HG03378 (cell line): ENCODE measurements around the gene PRRC2C.

Experiments used
- ATAC-seq: cut with Tn5 transposase; IDR thresholded peaks from one replicate; pipeline ENCODE4 v1.9.1; 2021; ENCODE audit warnings: mild to moderate bottlenecking, moderate library complexity; ENCODE audit not compliant: unreplicated experiment

Gene PRRC2C

GRCh38 chr1:171627020-171627419 is 141.7 kb downstream of the PRRC2C start:
- ATAC-seq, result no peak

GRCh38 chr1:171628225-171628624 is 142.9 kb downstream of the PRRC2C start:
- no peak for ATAC-seq

- no peak for ATAC-seq
Measured at GRCh38 chr1:171635661-171636060, 150.3 kb downstream of the PRRC2C start.

- ATAC-seq, result no peak
Measured at GRCh38 chr1:171636141-171636540, 150.8 kb downstream of the PRRC2C start.

GRCh38 chr1:171637928-171638576 is 152.7 kb downstream of the PRRC2C start:
- ATAC-seq, result no peak

GRCh38 chr1:171640225-171640624 is 154.9 kb downstream of the PRRC2C start:
- ATAC-seq, result no peak

GRCh38 chr1:171641076-171641864 is 155.9 kb downstream of the PRRC2C start:
- no peak for ATAC-seq

GRCh38 chr1:171642197-171642596 is 156.9 kb downstream of the PRRC2C start:
- ATAC-seq, result no peak
